Fibroblast of mammary gland (primary cell): Measurements from ENCODE around the gene CDH1.

Experiments
- DNase-seq: peaks from one replicate; pipeline ENCODE4 v3.0.0-alpha.2; 2010; ENCODE audit warnings: low read depth
- H3K4me3 ChIP-seq: 2 replicates; pipeline ENCODE4 v1.5.1; 2011; ENCODE audit warnings: low read depth, mild to moderate bottlenecking, low read length, moderate library complexity; ENCODE audit not compliant: control insufficient read depth
- TF ChIP-seq, protein P1 (sequence below): conservative IDR thresholded peaks from 2 replicates; pipeline ENCODE4 v1.5.1; 2011; ENCODE audit warnings: low read depth, low read length, inconsistent platforms; ENCODE audit not compliant: control insufficient read depth, insufficient read depth

CDH1 gene

DNA sequence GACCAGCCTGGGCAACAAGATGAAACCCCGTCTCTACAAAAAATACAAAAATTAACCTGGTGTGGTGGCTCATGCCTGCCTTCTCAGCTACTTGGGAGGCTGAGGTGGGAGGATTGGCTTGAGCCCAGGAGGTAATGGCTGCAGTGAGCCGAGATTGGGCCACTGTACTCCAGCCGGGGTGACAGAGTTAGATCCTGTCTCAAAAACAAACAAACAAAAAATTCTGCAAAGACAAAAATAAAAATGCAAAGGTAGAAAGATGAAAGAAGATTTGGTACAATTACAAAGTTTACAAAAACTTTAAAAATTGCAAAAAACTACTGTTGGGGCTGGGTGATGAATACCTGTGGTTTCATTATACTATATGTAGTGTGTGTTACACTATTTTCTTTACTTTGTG, 5.5 kb upstream of the CDH1 start:
- TF ChIP-seq, protein P1, sequence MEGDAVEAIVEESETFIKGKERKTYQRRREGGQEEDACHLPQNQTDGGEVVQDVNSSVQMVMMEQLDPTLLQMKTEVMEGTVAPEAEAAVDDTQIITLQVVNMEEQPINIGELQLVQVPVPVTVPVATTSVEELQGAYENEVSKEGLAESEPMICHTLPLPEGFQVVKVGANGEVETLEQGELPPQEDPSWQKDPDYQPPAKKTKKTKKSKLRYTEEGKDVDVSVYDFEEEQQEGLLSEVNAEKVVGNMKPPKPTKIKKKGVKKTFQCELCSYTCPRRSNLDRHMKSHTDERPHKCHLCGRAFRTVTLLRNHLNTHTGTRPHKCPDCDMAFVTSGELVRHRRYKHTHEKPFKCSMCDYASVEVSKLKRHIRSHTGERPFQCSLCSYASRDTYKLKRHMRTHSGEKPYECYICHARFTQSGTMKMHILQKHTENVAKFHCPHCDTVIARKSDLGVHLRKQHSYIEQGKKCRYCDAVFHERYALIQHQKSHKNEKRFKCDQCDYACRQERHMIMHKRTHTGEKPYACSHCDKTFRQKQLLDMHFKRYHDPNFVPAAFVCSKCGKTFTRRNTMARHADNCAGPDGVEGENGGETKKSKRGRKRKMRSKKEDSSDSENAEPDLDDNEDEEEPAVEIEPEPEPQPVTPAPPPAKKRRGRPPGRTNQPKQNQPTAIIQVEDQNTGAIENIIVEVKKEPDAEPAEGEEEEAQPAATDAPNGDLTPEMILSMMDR = no peak
- no peak for DNase-seq
- no peak overlapping the region for H3K4me3 ChIP-seq

DNA sequence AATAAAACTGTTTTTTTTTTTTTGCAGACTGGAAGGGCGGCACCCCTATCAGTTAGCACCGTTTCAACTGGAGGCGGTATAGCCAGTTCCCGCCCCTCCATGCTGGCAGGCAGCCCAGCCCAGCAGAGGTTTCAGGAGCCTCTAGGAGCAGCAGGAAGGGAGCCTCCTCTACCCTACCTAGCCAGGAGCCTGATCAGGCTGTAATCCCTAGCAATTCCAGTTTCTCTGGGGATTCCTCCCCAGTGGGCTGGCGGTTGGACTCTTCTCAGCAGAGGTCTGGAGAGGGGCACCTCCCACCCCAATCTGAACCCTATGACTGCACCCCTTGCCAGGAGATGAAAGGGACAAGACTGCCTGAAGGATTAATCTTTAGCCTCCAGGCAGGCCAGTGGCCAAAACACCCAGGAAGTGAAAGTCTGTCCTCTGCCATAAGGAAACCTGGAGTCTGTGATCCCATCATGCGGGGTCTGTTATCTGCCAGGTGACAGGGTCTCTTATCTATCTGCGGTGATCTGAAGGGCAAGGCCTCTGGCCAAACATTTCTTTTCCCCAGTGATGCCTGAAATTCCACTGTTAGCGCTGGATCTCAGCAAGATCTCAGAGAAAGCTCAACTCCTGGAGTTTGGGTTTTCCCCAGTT, 4.9 kb upstream of the CDH1 start:
- TF ChIP-seq, protein P1 = no peak
- H3K4me3 ChIP-seq = no peak overlapping the region
- no peak for DNase-seq

DNA sequence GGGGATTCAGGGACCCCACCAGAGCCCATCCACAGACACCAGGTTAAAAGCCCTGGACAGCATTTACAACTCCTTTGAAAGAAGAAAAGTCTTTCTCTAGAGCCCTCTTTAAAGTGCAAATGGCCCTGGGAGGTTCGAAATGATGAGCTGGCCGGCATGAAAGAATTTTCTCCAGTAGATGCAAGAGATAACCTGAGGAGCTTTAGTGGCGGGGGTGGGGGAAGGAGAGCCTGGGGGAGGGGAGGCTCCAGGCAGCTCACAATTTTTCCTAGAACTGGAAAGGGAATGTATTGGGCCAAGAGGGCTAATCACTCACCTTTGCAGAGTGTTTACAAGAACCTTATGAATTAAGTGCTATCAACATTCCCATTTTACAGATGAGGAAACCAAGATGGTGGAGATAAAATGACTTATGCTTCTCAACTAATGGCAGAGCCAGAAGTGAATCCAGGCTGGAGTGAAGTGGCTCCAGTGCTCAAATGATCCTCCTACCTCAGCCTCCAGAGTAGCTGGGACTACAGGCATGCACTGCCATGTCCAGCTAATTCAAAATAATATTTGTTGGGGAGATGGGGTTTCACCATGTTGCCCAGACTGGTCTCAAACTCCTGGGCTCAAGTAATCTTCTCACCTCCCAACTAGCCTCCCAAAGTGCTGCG, 4.2 kb upstream of the CDH1 start:
- TF ChIP-seq, protein P1 = no peak
- no peak overlapping the region for H3K4me3 ChIP-seq
- DNase-seq = no peak

DNA sequence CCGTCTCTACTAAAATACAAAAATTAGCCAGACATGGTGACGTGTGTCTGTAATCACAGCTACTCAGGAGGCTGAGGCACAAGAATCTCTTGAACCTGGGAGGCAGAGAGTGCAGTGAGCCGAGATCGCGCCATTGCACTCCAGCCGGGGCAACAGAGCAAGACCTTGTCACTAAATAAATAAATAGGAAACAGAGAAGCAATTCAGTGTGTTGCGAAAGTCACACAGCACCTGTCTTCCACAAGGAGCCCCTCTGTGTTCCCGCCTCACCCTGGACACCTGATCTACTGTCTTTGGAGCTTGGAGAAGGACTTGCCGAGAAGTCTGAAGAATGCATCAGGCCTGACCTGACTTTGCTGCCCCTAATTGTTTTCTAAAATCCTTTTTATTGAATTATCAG, 3.5 kb upstream of the CDH1 start:
- TF ChIP-seq, protein P1 = no peak
- no peak for DNase-seq
- no peak overlapping the region for H3K4me3 ChIP-seq

DNA sequence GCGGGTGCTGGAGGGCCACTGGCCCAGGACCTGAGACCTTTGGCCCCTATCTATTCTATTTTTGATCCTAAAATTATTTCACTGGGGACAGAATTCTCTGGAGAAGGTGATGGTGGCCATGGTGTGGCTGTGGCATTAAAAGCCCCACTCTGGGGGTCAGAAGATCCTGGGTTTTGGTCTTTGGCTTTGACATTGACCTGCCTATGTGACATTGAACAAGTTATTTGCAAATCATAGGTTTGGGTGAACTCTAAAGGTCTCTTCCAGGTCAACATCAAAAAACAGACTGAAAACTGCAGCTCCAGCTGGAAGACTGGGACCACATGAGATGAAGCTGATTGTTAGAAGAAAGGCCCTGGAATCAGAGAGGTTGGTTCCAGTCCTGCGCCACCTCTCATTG, 2.3 kb upstream of the CDH1 start:
- H3K4me3 ChIP-seq = no peak overlapping the region
- TF ChIP-seq, protein P1 = no peak
- DNase-seq = no peak

DNA sequence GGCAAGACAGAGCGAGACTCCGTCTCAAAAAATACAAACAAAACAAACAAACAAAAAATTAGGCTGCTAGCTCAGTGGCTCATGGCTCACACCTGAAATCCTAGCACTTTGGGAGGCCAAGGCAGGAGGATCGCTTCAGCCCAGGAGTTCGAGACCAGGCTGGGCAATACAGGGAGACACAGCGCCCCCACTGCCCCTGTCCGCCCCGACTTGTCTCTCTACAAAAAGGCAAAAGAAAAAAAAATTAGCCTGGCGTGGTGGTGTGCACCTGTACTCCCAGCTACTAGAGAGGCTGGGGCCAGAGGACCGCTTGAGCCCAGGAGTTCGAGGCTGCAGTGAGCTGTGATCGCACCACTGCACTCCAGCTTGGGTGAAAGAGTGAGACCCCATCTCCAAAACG, 531 bp upstream of the CDH1 start:
- TF ChIP-seq, protein P1 = no peak
- DNase-seq = no peak
- H3K4me3 ChIP-seq = no peak overlapping the region
